SK-N-MC (cell line): ENCODE data around the gene OMD.
A peak's percentile ranks its signal among the peaks of the same experiment; 100 is the strongest.

Experiments
- DNase-seq: peaks from one replicate; pipeline ENCODE4 v3.0.0-alpha.2; 2011; ENCODE audit warnings: low read depth, low spot score
- H3K27ac ChIP-seq: fragments of 200-600 bp; sonication (generic); 2 replicates; pipeline ENCODE4 v1.5.1; 2016; ENCODE audit warnings: mixed run types
- H3K36me3 ChIP-seq: fragments of 200-600 bp; sonication (generic); 2 replicates; pipeline ENCODE4 v1.6.1; 2017; ENCODE audit warnings: antibody characterized with exemption, low read length, mixed read lengths; ENCODE audit not compliant: insufficient read depth
- H3K4me3 ChIP-seq: fragments of 200-600 bp; sonication (generic); 2 replicates; pipeline ENCODE4 v1.5.1; 2016
- H3K9ac ChIP-seq: fragments of 200-600 bp; sonication (generic); 2 replicates; pipeline ENCODE4 v1.8.0; 2017; ENCODE audit warnings: mixed run types, mixed read lengths; ENCODE audit not compliant: insufficient read length
- H3K9me3 ChIP-seq: fragments of 200-600 bp; sonication (generic); 2 replicates; pipeline ENCODE4 v1.6.1; 2017; ENCODE audit warnings: low read depth, mild to moderate bottlenecking, antibody characterized with exemption, low read length, moderate library complexity, mixed read lengths
- EZH2 ChIP-seq: fragments of 200-600 bp; sonication (generic); IDR thresholded peaks from one replicate; pipeline ENCODE4 v1.6.1; 2017; ENCODE audit warnings: antibody characterized with exemption
- FOXP2 ChIP-seq: optimal IDR thresholded peaks from 2 replicates; pipeline ENCODE3; 2011; ENCODE audit warnings: mild to moderate bottlenecking, moderate library complexity; ENCODE audit not compliant: insufficient read depth; ENCODE audit errors: extremely low read length, control extremely low read depth
- POLR2AphosphoS5 ChIP-seq: IDR thresholded peaks from 2 replicates; pipeline ENCODE4 v1.6.1; 2012; ENCODE audit warnings: mild to moderate bottlenecking, low read depth, low read length, borderline replicate concordance

The OMD gene

DNA sequence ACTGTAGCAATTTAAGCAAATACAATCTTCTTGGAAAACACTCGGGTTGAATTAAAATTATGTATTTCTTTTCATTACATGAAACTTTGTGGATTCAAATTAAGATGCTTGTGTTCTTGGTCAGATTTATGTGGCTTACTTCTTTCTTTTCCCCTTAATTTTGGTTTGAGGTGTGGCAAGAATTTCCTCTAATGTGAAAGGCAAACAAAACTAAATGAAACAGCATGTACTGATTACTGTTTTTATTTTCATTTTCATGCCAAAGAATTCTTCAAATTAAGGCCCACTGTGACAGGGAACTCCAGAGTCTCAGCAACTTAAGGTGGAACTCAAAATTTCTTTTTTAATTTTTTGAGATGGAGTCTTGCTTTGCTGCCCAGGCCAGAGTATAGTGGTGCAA is at the start of gene OMD:
TSS of gene OMD (minus strand) at position 132 of the 400 bp plus-strand sequence. CDS start 6,913 bp downstream, outside the sequence.
- Histone ChIP-seq H3K9me3 (no peaks in the 10 kb centered on the region), H3K4me3 (peak within 1 kb of the TSS; percentile 48), H3K27ac (peak within 1 kb of the TSS; percentile 95), H3K36me3 (no peaks in the 10 kb centered on the region), H3K9ac (peak within 1 kb of the TSS; percentile 60)
- DNase-seq: no peak
- no peak for TF ChIP-seq FOXP2
- TF ChIP-seq POLR2AphosphoS5: no peak
- no peak for TF ChIP-seq EZH2

DNA sequence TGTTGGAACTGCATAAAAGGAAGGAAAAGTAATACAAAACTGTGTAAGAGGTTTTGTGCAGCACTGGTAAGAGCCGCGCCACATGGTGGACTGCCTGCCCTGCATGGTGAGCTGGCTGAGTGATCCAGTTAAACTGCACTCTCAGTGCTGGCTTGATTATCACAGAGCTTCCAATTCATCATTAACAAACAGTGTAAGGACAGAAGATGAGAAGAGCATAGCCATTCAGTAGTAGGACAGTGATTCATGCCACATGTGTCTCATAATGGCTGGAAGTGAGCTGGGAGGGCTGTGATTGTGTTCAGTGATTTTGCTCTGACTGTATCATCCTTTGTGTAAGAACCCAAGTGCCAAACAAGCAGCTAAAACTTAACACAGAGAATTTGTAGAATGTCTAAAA is 43.9 kb upstream of the OMD start:
- Histone ChIP-seq H3K4me3 (no peak overlapping the region), H3K9me3 (no peaks in the 10 kb centered on the region), H3K36me3 (no peaks in the 10 kb centered on the region), H3K9ac (no peak overlapping the region), H3K27ac (no peak overlapping the region)
- no peak for DNase-seq
- no peak for TF ChIP-seq POLR2AphosphoS5

GRCh38 chr9:92467511-92467910 is 43.2 kb upstream of the OMD start:
- DNase-seq: no peak

GRCh38 chr9:92467041-92467440 is 42.8 kb upstream of the OMD start:
- DNase-seq: no peak
- H3K9ac ChIP-seq: no peak overlapping the region
- no peak overlapping the region for H3K27ac ChIP-seq
- H3K4me3 ChIP-seq: no peak overlapping the region
- no peaks in the 10 kb centered on the region for H3K36me3 ChIP-seq
- H3K9me3 ChIP-seq: no peaks in the 10 kb centered on the region
- TF ChIP-seq EZH2 (no peak), FOXP2 (no peak), POLR2AphosphoS5 (no peak)

More at GRCh38 chr9:92467511-92467910, 43.2 kb upstream of the OMD start:
- no peaks in the 10 kb centered on the region for H3K9me3 ChIP-seq
- no peak for TF ChIP-seq EZH2
- no peak for TF ChIP-seq FOXP2
- TF ChIP-seq POLR2AphosphoS5: no peak
- H3K27ac ChIP-seq: no peak overlapping the region
- no peak overlapping the region for H3K9ac ChIP-seq
- no peak overlapping the region for H3K4me3 ChIP-seq
- H3K36me3 ChIP-seq: no peaks in the 10 kb centered on the region

GRCh38 chr9:92463984-92464383 is 39.7 kb upstream of the OMD start:
- no peak overlapping the region for H3K27ac ChIP-seq
- H3K9ac ChIP-seq: no peak overlapping the region
- H3K36me3 ChIP-seq: no peaks in the 10 kb centered on the region
- H3K9me3 ChIP-seq: no peaks in the 10 kb centered on the region
- no peak for DNase-seq
- H3K4me3 ChIP-seq: no peak overlapping the region
- TF ChIP-seq EZH2: no peak
- no peak for TF ChIP-seq POLR2AphosphoS5

- Histone ChIP-seq H3K36me3 (no peaks in the 10 kb centered on the region), H3K9me3 (no peaks in the 10 kb centered on the region), H3K9ac (no peak overlapping the region), H3K27ac (no peak overlapping the region), H3K4me3 (no peak overlapping the region)
- no peak for DNase-seq
- TF ChIP-seq POLR2AphosphoS5 (no peak), EZH2 (no peak), FOXP2 (no peak)
Measured at GRCh38 chr9:92463387-92463786, 39.1 kb upstream of the OMD start.

- TF ChIP-seq FOXP2 (no peak), POLR2AphosphoS5 (no peak), EZH2 (no peak)
- Histone ChIP-seq H3K36me3 (no peaks in the 10 kb centered on the region), H3K27ac (no peak overlapping the region), H3K9me3 (no peaks in the 10 kb centered on the region), H3K4me3 (no peak overlapping the region), H3K9ac (no peak overlapping the region)
- no peak for DNase-seq
Measured at GRCh38 chr9:92457576-92457975, 33.3 kb upstream of the OMD start.

DNA sequence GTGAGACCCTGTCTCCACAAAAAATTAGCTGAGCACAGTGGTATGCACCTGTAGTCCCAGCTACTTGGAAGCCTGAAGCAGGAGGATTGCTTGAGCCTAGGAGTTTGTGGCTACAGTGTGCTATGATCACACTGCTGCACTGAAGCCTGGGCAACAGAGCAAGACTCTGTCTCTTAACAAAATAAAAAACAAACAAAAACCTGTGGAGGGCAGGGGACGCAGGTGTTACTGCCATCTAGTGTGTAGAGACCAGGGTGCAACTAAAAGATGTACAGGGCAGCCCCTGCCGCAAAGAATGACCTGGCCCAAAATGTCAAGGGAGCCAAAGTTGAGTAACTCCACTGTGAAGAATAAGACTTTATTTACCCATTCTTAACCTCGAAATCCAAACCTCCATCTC is 30.9 kb upstream of the OMD start:
- H3K9me3 ChIP-seq: no peaks in the 10 kb centered on the region
- H3K4me3 ChIP-seq: no peak overlapping the region
- H3K9ac ChIP-seq: no peak overlapping the region
- no peak overlapping the region for H3K27ac ChIP-seq
- DNase-seq: no peak
- H3K36me3 ChIP-seq: no peaks in the 10 kb centered on the region
- TF ChIP-seq FOXP2: no peak
- TF ChIP-seq POLR2AphosphoS5: no peak
- no peak for TF ChIP-seq EZH2

DNA sequence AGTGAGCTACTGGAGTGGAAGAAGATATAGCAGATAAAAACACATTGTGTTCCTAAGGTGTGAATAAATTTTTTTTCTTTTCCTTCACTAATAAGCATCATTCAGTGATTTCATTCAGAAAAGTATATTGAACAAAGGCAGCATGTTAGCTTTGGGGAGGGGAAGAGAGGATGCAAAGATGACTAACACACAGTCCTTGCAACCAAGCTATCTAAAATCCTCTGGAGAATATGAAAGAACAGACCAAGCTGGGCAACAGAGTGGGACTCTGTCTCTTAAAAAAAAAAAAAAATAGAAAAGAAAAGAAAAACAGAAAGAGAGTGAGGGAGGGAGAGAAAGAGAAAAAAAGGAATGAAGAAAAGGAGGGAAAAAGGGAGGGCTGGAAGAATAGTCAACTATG is 22.3 kb upstream of the OMD start:
- no peaks in the 10 kb centered on the region for H3K36me3 ChIP-seq
- no peaks in the 10 kb centered on the region for H3K9me3 ChIP-seq
- no peak for TF ChIP-seq EZH2
- TF ChIP-seq FOXP2: no peak
- no peak for TF ChIP-seq POLR2AphosphoS5
- no peak overlapping the region for H3K9ac ChIP-seq
- no peak overlapping the region for H3K27ac ChIP-seq
- DNase-seq: no peak
- H3K4me3 ChIP-seq: no peak overlapping the region
